Activated gamma-delta T cell treated with Interleukin-2 at 50 U/mL for 16 hours (primary cell): Measurements from ENCODE around the gene ZW10.
"Not testable (repeated sequence)": the region's sequence is repeated elsewhere in the genome, so short reads cannot be mapped to it uniquely, and the experiment has no call there.

Experiments
- DNase-seq: peaks from one replicate; pipeline ENCODE4 v3.0.0-alpha.2; 2020

ZW10 gene

DNA sequence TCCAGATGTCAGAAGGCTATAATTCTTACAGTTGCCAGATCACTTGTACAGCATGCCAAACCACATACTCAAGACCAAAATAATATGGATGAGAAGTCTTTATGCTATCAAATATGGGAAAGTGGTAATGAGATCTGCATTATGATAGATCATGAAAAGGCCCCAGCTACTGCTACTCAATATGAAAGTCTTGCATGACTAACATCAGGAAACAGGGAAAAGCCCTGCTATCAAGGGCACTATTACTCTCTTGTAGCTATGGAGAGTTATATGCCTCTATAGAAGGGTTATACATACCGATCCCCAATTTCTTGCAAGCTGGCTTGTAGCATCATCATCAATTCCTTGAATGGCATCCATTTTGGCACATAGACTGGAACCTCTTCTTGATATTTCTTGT, 37.2 kb downstream of the ZW10 start:
- no peak for DNase-seq

GRCh38 chr11:113732092-113732491, 41.4 kb downstream of the ZW10 start:
- DNase-seq: no peak

- DNase-seq: no peak
Observed at GRCh38 chr11:113730887-113731726, 42.4 kb downstream of the ZW10 start.

DNA sequence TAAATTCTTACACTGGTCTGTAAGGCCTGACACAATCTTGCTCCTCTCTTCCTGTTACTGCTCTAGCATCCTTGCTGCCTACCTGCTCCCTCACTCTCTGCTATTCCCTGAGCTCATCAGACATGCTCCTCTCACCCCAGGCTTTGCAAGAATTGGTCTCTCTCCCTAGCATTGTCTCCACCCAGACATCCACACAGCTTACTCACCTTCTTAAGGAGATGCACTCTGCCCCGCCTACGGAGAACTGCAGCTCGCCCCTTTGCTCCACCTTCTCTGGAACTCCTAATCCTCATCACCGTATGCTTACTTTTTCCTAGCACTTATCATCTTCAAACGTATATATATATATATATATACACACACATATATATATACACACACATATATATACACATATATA, 44.0 kb downstream of the ZW10 start:
- DNase-seq: no peak

- no peak for DNase-seq
Observed at GRCh38 chr11:113728814-113729213, 44.7 kb downstream of the ZW10 start.

DNA sequence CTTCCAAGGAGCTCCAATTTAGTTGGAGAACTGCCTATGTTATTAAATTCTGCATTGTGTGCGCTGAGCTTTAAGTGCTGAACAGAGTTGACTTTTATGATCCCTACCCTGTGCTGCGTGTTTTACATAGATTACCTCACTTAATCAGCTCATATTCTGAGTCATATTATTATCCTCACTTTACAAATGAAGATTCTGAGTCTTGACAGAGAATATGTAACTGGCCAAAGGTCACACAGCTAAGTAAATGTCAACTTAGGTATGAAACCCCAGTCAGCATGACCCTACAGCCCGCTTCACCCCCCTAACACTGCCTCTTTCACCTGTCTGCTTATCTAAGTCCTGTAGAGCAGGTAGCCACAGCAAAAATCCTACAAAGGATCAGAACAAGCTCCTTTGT, 47.6 kb downstream of the ZW10 start:
- no peak for DNase-seq

DNA sequence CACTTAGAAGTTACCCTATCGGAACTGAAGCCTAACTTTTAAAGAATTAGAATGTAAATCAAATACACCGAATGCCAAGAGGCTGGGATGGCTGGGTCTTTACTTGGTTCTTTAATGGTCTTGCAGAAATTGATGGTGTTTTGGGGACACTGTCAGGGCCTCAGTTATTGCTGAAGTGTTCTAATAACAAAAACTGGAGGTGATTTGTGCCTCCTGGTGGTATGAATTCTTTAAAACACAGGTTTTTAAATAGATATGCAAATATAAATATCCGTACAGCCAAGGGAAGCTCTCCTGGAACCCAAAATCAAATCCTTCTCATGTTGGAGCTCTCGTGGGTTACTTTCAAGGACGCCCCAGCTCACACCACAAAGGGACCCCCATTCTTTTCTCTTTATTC, 48.1 kb downstream of the ZW10 start:
- DNase-seq: no peak

DNA sequence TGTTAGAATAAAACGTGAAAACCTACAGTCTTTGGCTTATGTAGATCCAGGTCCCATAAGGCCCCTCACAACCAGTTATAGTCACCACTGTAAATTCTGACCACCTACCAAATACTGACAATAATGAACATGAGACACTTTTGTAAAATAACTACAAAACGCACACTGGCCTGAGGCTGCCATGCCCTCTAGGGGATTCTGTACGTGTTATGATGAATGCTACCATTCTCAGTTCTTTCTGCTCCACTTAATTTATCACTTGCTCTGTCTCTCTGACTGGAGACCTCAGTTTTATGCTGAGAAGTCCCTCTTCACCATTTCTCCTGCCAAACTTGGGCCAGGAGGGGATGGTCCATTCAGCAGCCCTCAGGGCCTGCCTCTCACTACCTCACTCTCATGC, 48.7 kb downstream of the ZW10 start:
- DNase-seq: no peak

GRCh38 chr11:113723787-113724186, 49.7 kb downstream of the ZW10 start:
- DNase-seq: no peak

GRCh38 chr11:113722934-113723333, 50.6 kb downstream of the ZW10 start:
- DNase-seq: no peak

DNA sequence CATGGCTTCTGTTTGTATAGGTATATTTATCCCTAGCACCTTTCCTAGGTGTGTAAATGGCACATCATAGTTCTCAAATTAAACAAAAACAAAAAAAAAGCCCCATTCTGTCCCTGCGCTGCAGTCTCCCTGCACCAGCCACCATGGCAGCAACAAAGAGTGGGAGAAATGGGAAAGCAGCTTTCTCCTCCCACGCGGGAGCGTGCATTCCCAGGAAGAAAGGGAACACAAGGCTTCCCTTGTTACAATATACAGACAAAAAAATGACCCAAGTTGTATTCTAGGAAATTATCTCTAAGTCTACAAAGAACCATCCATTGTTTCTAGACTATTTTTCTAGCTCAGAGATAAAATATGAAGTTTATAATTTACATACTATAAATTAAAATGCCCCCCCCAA, 51.3 kb downstream of the ZW10 start:
- DNase-seq: no peak

GRCh38 chr11:113721462-113722066, 51.9 kb downstream of the ZW10 start:
- DNase-seq: no peak

DNA sequence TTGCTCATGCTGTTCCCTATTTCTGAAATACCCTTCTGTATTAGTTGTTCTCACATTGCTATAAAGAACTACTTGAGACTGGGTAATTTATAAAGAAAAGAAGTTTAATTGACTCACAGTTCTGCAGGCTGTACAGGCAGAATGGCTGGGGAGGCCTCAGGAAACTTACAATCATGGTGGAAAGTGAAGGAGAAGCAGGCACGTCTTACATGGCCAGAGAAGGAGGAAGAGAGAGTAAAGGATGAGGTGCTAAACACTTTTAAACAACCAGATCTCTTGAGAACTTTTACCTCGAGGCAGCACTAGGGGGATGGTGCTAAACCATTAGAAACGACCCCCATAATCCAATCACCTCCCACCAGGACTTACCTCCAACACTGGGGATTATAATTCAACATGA, 53.0 kb downstream of the ZW10 start:
- not testable (repeated sequence) for DNase-seq

GRCh38 chr11:113715882-113716625, 57.4 kb downstream of the ZW10 start:
- DNase-seq: no peak

GRCh38 chr11:113715273-113715672, 58.2 kb downstream of the ZW10 start:
- no peak for DNase-seq

DNA sequence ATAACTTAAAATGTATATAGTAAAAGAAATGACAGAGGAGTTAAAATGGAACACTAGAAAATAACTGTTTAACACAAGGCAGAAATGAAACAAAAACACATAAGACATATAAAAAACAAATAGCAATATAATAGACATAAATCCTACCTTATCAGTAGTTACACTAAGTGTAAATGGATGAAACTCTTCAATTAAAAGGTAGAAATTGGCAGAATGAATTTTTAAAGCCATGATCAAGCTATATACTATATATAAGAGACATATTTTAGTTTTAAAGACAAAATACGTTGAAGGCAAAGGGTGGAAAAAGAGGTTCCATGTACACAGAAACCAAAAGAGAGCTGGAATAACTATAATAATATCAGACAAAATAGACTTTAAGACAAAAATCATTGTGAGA, 62.5 kb downstream of the ZW10 start:
- no peak for DNase-seq

DNA sequence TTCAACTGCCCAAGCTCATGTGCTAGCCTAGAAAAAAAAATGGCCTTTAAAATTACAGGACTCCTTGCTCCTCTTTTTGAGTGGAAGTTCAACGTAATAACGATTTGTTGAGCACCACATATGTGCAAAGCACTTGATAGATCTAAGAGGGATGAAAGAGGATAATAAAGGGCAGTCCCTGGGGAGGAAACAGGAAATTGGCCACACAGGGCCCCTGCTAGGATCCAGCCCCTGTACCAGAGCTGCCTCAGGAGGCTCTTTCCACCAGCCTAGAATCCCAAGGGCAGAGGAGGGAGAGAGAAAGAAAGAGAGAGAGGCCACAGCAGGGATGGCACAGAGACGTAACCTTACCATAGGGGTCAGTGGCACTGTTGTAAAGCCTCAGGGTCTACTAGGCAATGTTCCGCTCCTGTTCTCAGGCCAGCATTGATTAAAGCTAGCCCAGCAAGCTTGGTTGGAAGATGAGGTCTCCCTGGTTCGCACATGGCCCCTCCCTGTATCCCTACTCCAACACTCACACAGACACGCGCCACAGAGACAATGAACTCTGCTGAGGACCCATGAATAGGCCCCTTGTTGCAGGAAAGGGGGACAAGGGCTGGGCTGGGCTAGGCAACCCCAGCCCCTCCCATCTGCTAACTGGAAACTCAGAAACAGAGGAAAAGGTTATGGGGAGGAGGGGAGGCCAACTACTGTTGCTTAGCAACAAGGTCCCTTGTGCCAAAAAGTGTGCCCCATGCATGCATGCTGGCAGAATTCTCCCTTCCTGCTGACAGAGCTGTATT, 67.4 kb downstream of the ZW10 start, which contains the start of gene TMPRSS5:
TSS of gene TMPRSS5 (minus strand) at position 438 of the 785 bp plus-strand sequence. CDS start at position 354, 84 bp downstream.
- no peak for DNase-seq

DNA sequence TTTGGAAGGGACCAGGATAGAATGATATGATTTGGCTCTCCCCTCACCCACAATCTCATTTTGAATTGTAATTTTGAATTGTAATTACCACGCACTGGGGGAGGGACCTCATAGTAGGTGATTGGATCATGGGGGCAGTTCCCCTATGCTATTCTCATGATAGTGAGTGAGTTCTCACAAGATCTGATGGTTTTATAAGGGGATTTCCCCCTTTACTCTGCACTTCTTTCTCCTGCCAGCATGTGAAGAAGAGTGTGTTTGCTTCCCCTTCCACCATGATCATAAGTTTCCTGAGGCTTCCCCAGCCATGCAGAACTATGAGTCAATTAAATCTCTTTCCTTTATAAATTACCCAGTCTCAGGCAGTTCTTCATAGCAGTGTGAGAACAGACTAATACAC, 69.9 kb downstream of the ZW10 start:
- not testable (repeated sequence) for DNase-seq

GRCh38 chr11:113701491-113701890, 72.0 kb downstream of the ZW10 start:
- DNase-seq: no peak

DNA sequence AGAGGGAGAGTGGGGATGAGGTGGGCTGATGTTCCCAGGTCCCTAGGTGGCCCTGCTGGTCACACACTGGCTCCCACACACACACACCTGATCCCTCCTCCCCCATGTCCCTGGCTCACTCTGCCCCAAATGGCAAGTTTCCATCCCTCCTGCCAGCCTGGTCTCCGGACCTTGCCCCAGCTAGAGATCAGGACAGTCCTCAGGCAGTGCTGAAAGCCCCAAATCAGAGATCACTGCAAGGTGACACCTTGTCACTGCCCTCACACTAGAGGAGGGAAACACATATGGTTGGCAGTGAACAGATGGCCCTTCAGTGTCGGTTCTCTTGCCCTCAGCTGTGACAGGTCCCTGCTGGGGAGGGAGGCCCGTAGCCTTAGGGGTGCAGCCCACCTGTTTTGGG, 75.0 kb downstream of the ZW10 start:
- no peak for DNase-seq

DNA sequence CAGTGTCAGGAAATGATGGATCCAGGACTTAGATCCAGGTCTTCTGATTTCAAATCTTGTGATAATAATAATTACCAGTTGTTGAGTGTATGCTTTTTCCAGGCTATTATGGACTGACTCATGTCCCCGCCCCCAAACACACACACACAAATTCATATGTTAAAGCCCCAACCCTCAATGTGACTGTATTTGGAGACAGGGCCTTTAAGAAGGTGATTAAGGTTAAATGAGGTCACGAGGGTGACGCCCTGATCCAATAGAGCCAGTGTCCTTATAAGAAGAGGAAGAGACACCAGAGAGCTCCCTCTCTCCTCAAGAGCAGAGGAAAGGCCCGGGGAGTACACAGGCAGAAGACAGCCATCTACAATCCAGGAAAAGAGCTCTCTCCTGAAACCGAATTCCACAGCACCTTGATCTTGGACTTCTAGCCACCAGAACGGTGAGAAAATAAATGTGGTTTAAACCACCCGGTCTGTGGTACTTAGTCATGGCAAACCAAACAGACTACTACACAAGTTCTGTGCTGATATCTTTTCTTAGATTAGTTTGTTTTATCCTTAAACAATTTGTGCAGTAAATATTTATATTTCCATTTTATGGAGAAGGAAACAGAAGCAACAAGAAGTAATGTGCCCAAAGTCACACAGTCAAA, 75.6 kb downstream of the ZW10 start:
- DNase-seq: no peak

DNA sequence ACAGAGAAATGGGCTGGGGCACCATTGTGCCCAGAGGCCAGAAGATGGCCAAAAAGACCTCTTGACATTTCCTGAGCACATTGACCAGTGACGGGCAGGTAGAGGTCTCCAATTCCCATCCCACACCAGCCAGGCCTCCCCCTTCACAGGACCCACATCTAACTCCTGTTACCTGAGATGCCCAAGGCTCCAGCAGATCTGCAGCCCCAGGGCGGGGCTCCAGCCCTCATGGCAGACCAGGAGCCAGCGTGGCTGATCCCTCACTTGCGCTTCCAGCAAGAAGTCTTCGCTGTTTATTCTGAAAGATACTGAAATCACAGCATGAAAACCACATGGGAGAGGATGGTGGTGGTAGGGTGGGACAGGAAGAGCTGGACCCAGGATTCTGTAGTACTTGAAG, 76.4 kb downstream of the ZW10 start:
- DNase-seq: no peak
